GM19043 (cell line): ENCODE measurements around the gene TNNC2.
"Not testable (repeated sequence)": the region's sequence is repeated elsewhere in the genome, so short reads cannot be mapped to it uniquely, and the experiment has no call there.

Source experiments
- ATAC-seq: cut with Tn5 transposase; IDR thresholded peaks from one replicate; pipeline ENCODE4 v1.9.1; 2021; ENCODE audit warnings: low read depth; ENCODE audit not compliant: unreplicated experiment

TNNC2 gene

GRCh38 chr20:45848969-45849582 lies 22.0 kb upstream of the TNNC2 start:
- no peak for ATAC-seq

GRCh38 chr20:45848421-45848820 lies 21.3 kb upstream of the TNNC2 start:
- ATAC-seq: no peak

- ATAC-seq: no peak
Observed at GRCh38 chr20:45845452-45845851, 18.3 kb upstream of the TNNC2 start.

- no peak for ATAC-seq
Observed at GRCh38 chr20:45843506-45843905, 16.4 kb upstream of the TNNC2 start.

- peak; percentile 71 for ATAC-seq
Observed at GRCh38 chr20:45842169-45842812, 15.2 kb upstream of the TNNC2 start.

GRCh38 chr20:45841407-45842129 lies 14.5 kb upstream of the TNNC2 start:
- no peak for ATAC-seq

GRCh38 chr20:45840700-45841198 lies 13.6 kb upstream of the TNNC2 start:
- ATAC-seq: no peak

- no peak for ATAC-seq
Observed at GRCh38 chr20:45836841-45837240, 9.7 kb upstream of the TNNC2 start.

GRCh38 chr20:45835825-45836224 lies 8.7 kb upstream of the TNNC2 start:
- ATAC-seq: no peak

- no peak for ATAC-seq
Observed at GRCh38 chr20:45835329-45835765, 8.2 kb upstream of the TNNC2 start.

GRCh38 chr20:45834797-45835161 lies 7.7 kb upstream of the TNNC2 start:
- ATAC-seq: no peak

GRCh38 chr20:45833883-45834796 lies 7.0 kb upstream of the TNNC2 start:
- ATAC-seq: no peak

- ATAC-seq: no peak
Observed at GRCh38 chr20:45833030-45833882, 6.1 kb upstream of the TNNC2 start, which contains the start of gene SNX21. Gene SNX21, plus strand, starts transcription at chr20:45833799. Its CDS starts 121 bp downstream, at chr20:45833920.

- ATAC-seq: no peak
Observed at GRCh38 chr20:45832619-45833018, 5.5 kb upstream of the TNNC2 start.

- not testable (repeated sequence) for ATAC-seq
Observed at GRCh38 chr20:45829673-45830106, 2.6 kb upstream of the TNNC2 start.

- no peak for ATAC-seq
Observed at GRCh38 chr20:45828589-45828988, 1.5 kb upstream of the TNNC2 start.

- ATAC-seq: no peak
Observed at GRCh38 chr20:45827712-45828111, 600 bp upstream of the TNNC2 start.

- ATAC-seq: no peak
Observed at GRCh38 chr20:45826381-45827019, 612 bp downstream of the TNNC2 start.
